ENCODE measurements around the gene ZGRF1. TPM values are rescaled to one million over a fixed set of nuclear protein-coding genes. Genes with fewer than 3 reads are reported as not detected.

The ZGRF1 gene
- total RNA-seq, 1 donor = 15.1 TPM

DNA sequence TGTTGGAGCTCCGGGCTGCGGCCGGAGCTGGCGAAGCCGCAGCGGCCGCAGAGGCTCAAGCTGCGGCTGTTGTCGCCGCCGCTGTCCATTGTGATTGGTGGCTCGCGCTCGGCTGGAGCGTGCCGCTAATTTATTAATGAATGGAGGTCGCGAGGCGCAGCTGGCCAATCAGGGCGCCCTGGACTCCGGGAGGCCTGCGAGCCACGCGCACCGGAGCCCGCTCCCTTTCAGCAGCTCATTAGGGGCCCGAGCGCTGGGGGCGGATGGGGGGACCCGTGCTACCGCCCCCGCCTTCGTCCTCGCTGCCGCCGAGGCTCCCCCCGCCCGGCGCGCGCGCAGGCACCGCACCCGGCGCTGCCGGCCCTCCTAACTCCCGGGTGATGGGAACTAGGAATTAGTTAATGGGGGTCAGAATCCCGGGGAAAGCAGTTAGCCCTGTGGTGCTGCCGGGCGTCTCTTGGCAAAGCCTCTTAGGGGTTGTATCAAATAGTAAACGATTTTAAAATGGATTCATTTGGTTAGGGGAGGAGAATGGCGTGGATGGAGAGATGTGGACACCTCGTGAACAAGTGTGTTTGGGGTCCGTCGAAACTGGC, 120.1 kb downstream of the ZGRF1 start:
- TF ChIP-seq CTCF (IDR thresholded peaks at IDR 0.05; ENCODE audit: insufficient read depth, low read depth, low read length) = no peak
- no peak for DNase-seq (ENCODE audit: low read depth)
- peak overlapping the region; percentile 18 for H3K4me3 ChIP-seq (ENCODE audit: low read depth, low read length)

DNA sequence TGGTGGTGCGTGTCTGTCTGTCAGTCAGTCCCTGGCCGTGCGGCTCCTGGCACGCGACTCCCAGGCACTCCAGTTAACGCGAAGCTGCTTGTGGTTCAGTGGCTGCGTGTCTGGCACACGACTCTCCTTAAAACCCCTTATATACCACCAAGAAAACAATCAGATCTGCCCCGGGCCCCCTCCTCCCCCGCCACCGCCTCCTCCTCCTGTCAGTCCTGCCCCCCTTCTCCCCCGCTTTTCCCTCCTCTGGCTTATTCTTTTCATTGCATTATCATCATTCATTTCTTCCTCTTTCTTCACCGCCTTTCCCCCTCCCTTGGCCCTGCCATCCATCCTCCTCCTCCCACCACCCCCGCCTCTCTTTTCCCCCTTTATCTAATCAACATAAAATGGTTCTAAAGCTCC, 120.6 kb downstream of the ZGRF1 start, which contains the start of gene NEUROG2:
NEUROG2 (minus strand) TSS at position 115 of the 405 bp plus-strand sequence. CDS start 705 bp downstream, outside the sequence.
- DNase-seq (ENCODE audit: low read depth) = no peak
- TF ChIP-seq CTCF (IDR thresholded peaks at IDR 0.05; ENCODE audit: insufficient read depth, low read depth, low read length) = no peak
- H3K4me3 ChIP-seq (ENCODE audit: low read depth, low read length) = peak within 1 kb of the TSS; percentile 58

DNA sequence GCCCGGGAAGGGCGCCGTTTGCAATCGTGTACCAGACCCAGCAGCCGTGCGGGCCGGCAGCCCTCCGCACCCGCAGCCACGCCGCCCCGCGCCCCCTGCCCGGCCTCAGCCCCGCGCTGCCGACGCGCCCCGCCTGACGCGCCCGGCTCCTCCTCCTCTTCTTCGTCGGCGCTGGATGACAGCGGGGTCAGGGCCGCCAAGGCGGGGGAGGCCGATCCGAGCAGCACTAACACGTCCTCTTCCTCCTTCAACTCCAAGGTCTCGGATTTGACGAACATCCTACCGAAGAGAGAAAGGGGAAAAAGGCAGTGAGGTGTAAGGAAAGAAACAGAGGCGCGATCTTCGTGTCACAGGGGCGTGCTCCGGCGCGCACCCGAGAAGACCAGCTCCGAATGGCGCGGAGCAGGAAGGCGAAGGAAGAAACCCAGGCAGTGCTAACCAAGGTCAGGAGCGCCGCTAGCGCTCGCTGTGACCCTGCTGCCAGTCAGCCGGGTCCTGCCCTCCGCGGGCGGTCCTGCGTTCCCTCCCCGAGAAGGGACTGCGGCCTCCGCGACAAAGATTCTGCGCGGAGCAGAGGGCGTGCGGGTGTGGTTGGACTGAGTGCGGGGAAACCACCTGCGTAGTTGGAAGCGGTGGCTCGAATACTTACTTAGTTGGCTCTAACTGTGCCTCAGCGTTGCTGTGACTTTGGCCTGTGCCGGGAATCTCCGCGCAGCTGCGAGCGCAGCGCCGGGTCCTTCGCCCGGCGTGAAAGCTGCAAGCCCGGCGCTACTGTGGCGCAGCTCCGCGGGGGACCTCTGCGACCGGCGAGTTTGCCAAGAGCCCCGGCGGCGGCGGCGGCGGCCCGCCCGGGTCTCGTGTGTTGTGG, 121.3 kb downstream of the ZGRF1 start:
- peak; percentile 25 for DNase-seq (ENCODE audit: low read depth)
- peak overlapping the region; percentile 58 for H3K4me3 ChIP-seq (ENCODE audit: low read depth, low read length)
- TF ChIP-seq CTCF (IDR thresholded peaks at IDR 0.05; ENCODE audit: insufficient read depth, low read depth, low read length) = no peak

GRCh38 chr4:112514647-112515197, 122.0 kb downstream of the ZGRF1 start:
- no peak for TF ChIP-seq CTCF (IDR thresholded peaks at IDR 0.05; ENCODE audit: insufficient read depth, low read depth, low read length)
- H3K4me3 ChIP-seq (ENCODE audit: low read depth, low read length) = peak overlapping the region; percentile 58
- DNase-seq (ENCODE audit: low read depth) = no peak

DNA sequence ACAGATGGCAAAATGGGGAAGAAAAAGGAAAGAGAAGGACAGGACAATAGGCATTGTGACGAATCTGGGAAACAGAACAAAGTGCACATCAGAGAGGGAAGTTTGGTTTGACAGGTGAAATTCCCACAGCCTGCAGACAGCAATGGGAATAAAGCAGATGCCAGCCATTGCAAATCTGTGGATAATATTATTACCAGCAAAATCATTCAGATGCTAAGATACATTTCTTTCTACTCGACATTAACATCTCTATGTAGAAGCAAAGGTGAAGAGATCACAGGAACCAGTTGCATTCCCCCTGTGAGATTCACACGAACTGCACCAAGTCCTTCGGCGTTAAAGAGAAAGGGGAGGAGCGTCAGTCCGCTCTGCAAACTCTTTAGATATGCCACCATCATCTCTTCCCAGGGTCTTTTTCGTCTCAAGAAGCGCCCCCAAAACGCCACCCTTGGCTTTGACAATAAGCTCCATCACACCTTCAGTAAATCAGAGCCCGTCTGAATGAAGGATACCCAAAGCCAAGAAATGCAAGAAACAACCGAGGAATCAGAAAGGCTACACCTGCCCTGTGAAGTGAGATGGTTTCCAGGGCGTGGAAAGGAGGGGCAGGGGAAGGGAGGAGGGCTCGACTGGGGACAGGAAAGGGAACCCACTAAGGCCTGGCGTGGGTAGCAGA, 122.6 kb downstream of the ZGRF1 start:
- no peak for DNase-seq (ENCODE audit: low read depth)
- no peak for TF ChIP-seq CTCF (IDR thresholded peaks at IDR 0.05; ENCODE audit: insufficient read depth, low read depth, low read length)
- H3K4me3 ChIP-seq (ENCODE audit: low read depth, low read length) = no peak overlapping the region

GRCh38 chr4:112511803-112512118, 124.9 kb downstream of the ZGRF1 start:
- TF ChIP-seq CTCF (IDR thresholded peaks at IDR 0.05; ENCODE audit: insufficient read depth, low read depth, low read length) = no peak
- DNase-seq (ENCODE audit: low read depth) = no peak
- H3K4me3 ChIP-seq (ENCODE audit: low read depth, low read length) = no peak overlapping the region

All from fibroblast of villous mesenchyme (primary cell).